KOPT-K1 (cell line): ENCODE measurements around the gene UBXN2A.
"Not testable (repeated sequence)": the region's sequence is repeated elsewhere in the genome, so short reads cannot be mapped to it uniquely, and the experiment has no call there.

Experiments used
- H3K27ac ChIP-seq: fragments of 200-600 bp; sonication (generic); 2 replicates; pipeline ENCODE4 v1.5.1; 2016; ENCODE audit warnings: antibody characterized with exemption, mild to moderate bottlenecking, low read depth, low read length; ENCODE audit not compliant: poor library complexity, severe bottlenecking
- H3K36me3 ChIP-seq: fragments of 200-600 bp; sonication (generic); 2 replicates; pipeline ENCODE4 v1.5.1; 2017; ENCODE audit warnings: antibody characterized with exemption, mild to moderate bottlenecking, low read length, moderate library complexity; ENCODE audit not compliant: insufficient read depth
- H3K9me3 ChIP-seq: fragments of 200-600 bp; sonication (generic); 2 replicates; pipeline ENCODE4 v1.5.1; 2017; ENCODE audit warnings: antibody characterized with exemption, low read length, mild to moderate bottlenecking; ENCODE audit not compliant: insufficient read depth, poor library complexity, severe bottlenecking

UBXN2A gene

DNA sequence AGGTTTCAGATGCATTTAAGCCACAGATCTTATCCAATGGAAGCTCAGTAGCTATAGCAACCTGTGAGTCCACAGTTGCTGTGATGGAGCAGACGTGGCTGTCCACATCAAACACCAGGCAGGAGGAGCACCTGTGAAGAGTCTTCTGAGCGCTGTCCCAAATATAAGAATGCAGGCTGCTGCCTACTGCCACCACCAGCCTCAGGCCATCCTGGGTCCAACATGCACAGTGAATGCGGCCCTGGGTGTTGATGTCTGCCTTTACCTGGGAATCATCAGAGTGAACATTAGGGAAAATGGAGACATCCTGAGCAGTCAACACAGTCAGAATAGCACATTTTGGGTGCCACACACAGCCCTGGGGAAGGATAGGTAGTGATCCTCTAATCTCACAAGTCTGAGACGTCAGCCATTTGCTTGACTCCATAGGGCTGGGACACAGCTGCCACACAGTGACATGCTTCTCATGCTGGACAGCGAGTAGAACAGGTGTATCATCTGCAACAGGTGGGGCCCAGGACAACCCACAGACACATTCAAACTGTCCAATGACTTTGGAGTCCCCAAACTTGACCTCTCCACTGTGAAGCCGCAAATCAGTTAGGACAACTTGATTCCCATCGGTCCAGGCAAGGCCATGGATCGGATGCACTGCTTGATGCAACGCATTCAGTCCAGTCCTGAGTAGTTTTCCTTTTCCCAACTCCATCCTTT is 98.7 kb downstream of the UBXN2A start:
- peaks cover 38% of the 10 kb centered on the region for H3K36me3 ChIP-seq
- H3K9me3 ChIP-seq = no peaks in the 10 kb centered on the region
- no peak overlapping the region for H3K27ac ChIP-seq

DNA sequence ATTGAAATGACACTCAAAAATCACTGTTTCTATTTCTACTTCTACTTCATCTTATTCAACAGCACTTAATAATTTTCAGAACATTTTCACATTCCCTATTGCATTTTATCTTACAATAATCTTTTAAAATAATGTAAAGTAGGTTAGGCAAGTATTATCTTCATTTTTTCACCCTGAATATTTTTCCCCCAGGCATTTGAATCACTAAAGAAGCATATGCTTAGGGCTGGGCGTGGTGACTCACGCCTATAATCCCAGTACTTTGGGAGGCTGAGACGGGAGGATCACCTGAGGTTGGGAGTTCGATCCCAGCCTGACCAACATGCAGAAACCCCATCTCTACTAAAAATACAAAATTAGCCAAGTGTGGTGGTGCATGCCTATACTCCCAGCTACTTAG is 100.2 kb downstream of the UBXN2A start:
- H3K9me3 ChIP-seq = no peaks in the 10 kb centered on the region
- peaks cover 36% of the 10 kb centered on the region for H3K36me3 ChIP-seq

DNA sequence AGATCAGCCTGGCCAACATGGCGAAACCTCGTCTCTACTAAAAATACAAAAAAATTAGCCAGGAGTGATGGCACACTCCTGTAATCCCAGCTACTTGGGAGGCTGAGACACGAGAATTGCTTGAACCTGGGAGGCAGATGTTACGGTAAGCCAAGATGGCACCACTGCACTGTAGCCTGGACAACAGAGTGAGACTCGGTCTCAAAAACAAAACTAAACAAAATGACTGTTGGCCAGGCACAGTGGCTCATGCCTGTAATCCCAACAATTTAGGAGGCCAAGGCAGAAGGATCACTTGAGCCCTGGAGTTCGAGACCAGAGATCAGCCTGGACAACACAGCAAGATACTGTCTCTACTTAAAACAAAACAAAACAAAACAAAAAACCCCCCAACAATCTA is 102.9 kb downstream of the UBXN2A start:
- peaks cover 14% of the 10 kb centered on the region for H3K36me3 ChIP-seq
- H3K9me3 ChIP-seq, H3K27ac ChIP-seq: not testable (repeated sequence)

More for the DNA sequence above, 100.2 kb downstream of the UBXN2A start:
- H3K27ac ChIP-seq = no peak overlapping the region

DNA sequence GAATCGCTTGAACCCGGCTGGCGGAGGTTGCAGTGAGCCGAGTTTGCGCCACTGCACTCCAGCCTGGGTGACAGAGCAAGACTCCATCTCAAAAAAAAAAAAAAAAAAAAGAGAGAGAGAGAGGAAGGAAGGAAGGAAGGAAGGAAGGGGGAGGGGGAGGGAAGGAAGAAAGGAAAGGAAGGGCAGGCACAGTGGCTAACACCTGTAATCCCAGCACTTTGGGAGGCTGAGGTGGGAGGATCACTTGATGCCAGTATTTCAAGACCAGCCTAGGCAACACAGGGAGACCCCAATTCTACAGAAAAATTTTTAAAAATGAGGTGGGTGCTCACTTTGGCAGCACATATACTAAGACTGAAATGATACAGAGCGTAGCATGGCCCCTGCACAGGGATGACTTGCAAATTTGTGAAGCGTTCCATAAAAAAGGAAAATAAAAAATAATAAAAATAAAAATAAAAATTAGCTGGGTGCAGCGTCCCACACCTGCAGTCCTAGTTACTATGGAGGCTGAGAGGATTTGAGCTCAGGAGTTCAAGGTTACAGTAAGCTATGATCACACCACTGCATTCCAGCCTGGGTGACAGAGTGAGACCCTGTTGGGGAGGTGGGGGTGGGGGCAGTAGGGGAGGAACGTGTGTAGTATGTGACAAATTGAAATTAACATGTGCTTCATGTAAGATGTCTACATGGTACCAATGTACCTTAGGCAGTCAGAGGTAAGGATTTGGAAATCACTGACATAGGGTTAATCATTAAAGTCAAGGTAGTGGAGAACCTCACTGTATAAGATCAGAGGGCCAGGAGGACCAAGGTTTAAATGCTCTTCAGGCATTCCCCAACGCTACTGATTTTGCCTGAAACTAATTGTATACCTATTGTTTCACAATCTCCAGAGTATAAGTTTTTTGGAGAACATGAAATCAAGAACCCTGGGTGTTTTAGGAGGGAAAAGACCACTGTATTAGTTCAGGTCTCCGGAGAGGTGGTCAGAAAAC is 105.5 kb downstream of the UBXN2A start:
- Histone ChIP-seq H3K36me3 (no peaks in the 10 kb centered on the region), H3K27ac (no peak overlapping the region), H3K9me3 (no peaks in the 10 kb centered on the region)

DNA sequence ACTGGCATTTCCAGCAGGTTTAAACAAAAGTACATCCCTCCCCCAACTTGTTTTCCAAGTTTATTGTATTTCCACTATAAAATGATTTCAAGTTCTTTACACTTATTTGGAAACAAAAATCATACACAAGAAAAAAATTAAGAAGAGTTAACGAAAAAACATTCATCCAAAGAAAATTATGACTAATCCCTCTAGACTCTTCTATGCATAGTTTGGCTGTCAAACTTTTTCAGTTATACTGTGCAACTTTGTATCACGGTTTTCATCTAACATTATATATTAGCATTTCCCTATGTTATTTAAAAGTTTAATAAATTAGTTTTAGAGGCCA is 106.3 kb downstream of the UBXN2A start:
- Histone ChIP-seq H3K27ac (peak overlapping the region; percentile 68), H3K36me3 (no peaks in the 10 kb centered on the region), H3K9me3 (no peaks in the 10 kb centered on the region)

DNA sequence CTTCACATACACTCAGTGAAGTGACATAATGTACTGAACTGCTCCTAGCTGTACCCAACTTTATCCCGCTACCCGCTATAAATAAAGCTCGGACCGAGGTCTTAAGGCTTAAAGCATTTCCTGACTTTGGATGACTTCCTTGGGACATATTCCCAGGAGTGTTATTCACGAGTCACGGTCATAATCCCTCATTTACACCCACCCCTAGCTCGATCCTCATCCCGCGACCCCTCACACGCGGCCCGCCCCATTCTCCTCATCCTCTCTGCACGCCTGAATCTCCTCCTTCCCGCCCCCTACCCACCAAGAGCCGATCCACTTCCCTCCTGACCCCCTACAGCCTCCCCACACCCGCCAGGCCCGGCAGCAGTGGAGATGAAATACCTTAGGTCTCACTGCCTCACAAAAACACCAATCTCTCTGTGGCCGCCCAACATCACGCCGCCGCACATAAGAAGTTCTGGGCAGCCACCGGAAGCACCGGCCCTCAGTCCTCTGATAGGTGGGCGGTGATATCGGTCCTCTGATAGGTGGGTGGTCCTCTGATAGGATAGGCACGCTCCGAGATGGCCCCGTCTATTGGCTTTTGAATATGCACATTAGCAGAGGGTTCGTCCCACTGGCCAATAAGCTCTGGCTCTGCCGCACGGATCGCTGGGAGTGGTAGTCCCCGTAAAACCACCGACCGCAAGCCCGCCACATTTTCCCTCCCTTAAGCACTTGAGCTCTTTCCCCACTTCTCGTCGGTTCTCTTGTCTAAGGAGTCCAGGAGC is 106.9 kb downstream of the UBXN2A start, which contains the start of gene WDCP:
Gene WDCP (minus strand): TSS at position 462 of the 773 bp plus-strand sequence. CDS start 7,897 bp downstream, outside the sequence.
- H3K36me3 ChIP-seq = no peaks in the 10 kb centered on the region
- H3K9me3 ChIP-seq = no peaks in the 10 kb centered on the region
- peak within 1 kb of the TSS; percentile 68 for H3K27ac ChIP-seq

DNA sequence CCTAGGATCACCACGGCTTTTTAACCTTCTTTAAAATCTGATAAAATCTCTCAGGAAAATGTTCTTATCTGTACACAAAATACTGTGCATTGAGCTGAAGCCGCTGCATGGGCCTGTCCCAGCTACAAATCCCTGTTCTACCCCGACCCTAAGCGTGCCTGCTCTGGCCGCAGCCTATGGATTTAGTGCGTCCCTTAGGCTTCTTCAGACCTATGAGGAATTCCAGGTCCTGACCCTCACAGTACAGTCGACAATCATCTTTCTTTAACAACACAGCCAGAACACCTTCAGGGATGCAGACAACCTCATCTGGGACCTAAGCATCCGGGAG is 107.4 kb downstream of the UBXN2A start:
- H3K36me3 ChIP-seq = no peaks in the 10 kb centered on the region
- H3K27ac ChIP-seq = peak overlapping the region; percentile 68
- H3K9me3 ChIP-seq = no peaks in the 10 kb centered on the region

DNA sequence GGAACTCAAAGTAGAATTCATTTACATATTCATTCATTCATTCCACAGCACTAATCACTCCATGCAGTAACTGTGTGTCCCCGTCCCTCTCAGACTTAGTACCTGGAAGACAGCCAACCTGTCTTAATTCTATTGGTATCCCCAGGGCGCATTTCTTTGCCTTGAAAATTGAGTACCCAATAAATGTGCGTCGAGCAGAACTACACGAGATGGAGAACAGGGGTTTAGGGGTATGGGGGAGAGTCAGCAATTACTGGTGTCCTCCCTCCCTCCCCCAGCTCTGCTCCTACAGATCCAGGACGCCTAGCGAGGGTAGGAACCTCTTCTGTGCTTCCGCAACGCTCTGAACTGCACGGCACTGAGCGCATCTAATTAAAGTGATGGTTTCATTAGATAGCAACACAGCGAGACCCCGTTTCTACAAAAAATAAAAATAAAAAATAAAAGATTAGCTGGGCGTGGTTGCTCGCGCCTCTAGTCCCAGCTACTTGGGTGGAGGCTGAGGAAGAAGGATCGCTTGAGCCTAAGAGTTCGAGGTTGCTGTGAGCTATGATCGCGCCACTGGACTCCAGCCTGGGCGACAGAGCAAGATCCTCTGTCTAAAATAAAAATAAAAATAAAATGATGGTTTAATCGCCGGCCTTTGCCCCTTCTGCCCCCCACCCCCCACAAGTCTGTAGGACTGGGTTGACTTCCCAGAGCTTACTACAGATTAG is 108.7 kb downstream of the UBXN2A start:
- no peak overlapping the region for H3K27ac ChIP-seq
- no peaks in the 10 kb centered on the region for H3K9me3 ChIP-seq
- no peaks in the 10 kb centered on the region for H3K36me3 ChIP-seq

DNA sequence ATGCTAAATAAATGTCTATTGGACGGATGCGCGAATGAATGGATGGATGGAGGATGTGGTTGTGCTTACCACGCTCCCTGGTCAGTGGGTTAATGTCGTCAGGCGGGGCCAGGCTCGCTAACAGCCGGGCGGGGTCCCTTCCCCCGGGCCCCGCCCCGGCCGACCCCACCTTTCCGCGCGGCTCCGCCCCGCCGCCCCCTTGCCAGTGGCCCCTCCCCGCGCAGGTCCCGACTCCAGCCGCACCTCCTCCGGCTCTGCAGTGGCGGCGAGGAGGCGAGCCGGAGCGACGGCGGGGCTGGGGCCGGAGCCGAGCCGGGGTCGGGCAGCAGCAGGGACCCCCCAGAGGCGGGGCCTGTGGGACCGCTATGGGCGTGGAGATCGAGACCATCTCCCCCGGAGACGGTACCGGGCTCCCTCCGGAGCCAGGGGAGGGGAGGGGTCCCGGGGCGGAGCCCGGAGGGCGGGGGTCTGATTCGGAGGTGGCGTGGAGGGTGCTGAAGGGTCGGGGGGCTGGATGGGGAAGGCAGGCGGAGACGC is 109.3 kb downstream of the UBXN2A start, which contains the start of gene FKBP1B:
Gene FKBP1B (plus strand): TSS at position 257 of the 537 bp plus-strand sequence. CDS start 109 bp downstream, at position 366.
- Histone ChIP-seq H3K36me3 (no peaks in the 10 kb centered on the region), H3K9me3 (no peaks in the 10 kb centered on the region), H3K27ac (no peak within 1 kb of the TSS)

DNA sequence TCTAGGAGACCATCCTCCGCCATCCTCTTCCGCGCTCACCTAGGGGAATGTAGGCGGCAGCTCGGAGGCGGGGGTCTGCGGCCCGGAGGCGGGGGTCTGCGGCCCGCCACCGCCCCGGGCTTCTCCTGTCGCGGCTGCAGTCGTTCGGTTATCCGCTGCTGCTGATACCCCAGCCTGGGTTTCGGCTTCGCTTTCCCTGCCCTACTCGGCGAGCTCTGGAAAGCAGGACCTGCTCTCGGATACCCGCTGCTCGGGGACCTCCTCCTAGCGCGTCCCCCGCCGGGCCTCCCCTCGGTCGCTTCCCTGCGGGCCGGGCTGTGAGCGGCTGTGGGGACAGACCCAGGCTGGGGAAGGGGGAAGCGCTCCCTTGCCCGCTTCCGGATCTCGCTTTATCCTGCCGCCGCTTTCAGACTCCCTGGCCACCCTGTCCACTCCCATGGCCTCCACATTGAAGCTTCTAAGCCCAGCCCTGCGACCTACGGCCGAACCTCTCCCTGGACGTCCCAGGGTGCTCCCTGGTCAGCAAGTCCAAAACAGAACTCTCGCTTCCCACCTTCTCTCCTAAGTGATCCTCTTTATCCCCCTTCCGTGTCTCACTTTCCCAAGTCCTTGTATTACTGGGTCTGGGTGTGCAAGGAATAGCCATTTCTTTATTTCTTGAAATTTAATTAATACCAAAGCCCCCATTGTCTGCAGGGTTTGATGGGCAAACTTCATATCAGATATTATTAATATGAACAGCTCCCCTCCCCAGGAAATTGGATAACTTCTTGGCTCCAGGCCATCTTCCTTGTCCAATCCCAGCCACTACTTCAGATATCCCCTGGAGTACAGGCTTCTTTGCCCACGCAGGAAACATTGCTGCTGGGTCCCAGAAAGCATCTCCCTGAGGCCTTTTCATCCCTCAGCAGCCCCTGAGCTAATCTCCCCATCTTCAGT is 110.0 kb downstream of the UBXN2A start:
- Histone ChIP-seq H3K9me3 (no peaks in the 10 kb centered on the region), H3K27ac (no peak overlapping the region), H3K36me3 (no peaks in the 10 kb centered on the region)

DNA sequence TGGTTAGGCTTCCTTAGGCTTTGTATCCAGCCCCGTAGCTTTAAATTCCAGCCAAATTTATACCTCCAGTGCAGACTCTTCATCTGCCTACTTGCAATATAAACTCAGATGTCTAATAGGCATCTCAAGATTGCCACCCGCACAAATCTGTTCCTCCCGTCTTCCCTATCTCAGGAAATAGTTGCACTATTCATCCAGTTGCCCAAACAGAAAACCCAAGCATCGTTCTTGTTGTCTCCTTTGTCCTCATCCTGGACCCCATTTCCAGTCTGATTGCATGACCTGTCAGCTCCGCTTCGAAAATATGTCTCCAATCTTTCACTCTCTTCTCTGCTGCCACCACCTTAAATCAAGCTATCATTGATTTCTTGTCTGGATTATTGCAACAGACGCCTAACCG is 111.6 kb downstream of the UBXN2A start:
- no peaks in the 10 kb centered on the region for H3K9me3 ChIP-seq

DNA sequence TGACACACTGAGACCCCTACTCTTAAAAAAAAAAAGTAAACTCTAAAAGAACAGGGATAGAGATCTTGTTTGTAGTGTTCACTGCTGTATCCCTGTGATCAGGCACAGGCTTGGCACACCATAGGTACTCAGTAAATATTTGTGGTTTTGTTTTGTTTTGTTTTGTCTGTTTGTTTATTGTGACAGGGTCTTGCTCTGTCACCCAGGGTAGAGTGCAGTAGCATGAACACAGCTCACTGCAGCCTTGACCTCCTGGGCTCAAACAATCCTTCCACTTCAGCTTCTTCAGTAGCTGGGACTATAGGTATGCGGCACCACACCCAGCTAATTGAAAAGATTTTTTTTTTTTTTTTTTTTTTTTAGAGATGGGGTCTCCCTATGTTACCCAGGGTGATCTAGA is 112.7 kb downstream of the UBXN2A start:
- Histone ChIP-seq H3K9me3 (no peaks in the 10 kb centered on the region), H3K36me3 (no peaks in the 10 kb centered on the region), H3K27ac (no peak overlapping the region)

More for the DNA sequence above, 111.6 kb downstream of the UBXN2A start:
- no peak overlapping the region for H3K27ac ChIP-seq
- no peaks in the 10 kb centered on the region for H3K36me3 ChIP-seq
